ENCODE data around the gene AS3MT.
"Not testable (repeated sequence)": the region's sequence is repeated elsewhere in the genome, so short reads cannot be mapped to it uniquely, and the experiment has no call there.

AS3MT gene

GRCh38 chr10:102869258-102870198 lies at the start of gene AS3MT:
Gene AS3MT (plus strand): TSS chr10:102869470. CDS start chr10:102869593, 123 bp downstream.
- no peaks in the 10 kb centered on the region for H3F3A ChIP-seq (ENCODE audit: low read depth)
- H3K9me2 ChIP-seq (replicated peaks; ENCODE audit: low read depth, low read length): no peaks in the 10 kb centered on the region
- no peaks in the 10 kb centered on the region for H4K20me1 ChIP-seq (ENCODE audit: insufficient read depth, low read length, poor library complexity, severe bottlenecking)
- no peaks in the 10 kb centered on the region for H3K4me1 ChIP-seq (ENCODE audit: insufficient read depth, low read length, poor library complexity, severe bottlenecking)
- H3K4me3 ChIP-seq (ENCODE audit: low read length, poor library complexity, severe bottlenecking): peak within 1 kb of the TSS; percentile 40
- no peaks in the 10 kb centered on the region for H3K27me3 ChIP-seq (ENCODE audit: insufficient read depth, low read length, poor library complexity, severe bottlenecking)
- TF ChIP-seq, protein P1, sequence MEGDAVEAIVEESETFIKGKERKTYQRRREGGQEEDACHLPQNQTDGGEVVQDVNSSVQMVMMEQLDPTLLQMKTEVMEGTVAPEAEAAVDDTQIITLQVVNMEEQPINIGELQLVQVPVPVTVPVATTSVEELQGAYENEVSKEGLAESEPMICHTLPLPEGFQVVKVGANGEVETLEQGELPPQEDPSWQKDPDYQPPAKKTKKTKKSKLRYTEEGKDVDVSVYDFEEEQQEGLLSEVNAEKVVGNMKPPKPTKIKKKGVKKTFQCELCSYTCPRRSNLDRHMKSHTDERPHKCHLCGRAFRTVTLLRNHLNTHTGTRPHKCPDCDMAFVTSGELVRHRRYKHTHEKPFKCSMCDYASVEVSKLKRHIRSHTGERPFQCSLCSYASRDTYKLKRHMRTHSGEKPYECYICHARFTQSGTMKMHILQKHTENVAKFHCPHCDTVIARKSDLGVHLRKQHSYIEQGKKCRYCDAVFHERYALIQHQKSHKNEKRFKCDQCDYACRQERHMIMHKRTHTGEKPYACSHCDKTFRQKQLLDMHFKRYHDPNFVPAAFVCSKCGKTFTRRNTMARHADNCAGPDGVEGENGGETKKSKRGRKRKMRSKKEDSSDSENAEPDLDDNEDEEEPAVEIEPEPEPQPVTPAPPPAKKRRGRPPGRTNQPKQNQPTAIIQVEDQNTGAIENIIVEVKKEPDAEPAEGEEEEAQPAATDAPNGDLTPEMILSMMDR (conservative IDR thresholded peaks at IDR 0.05; ENCODE audit: low read length): no peak
- no peak for TF ChIP-seq EZH2phosphoT487 (IDR thresholded peaks at IDR 0.05; ENCODE audit: borderline replicate concordance)
- no peak within 1 kb of the TSS for H3K9ac ChIP-seq (ENCODE audit: low read depth, low read length, poor library complexity, severe bottlenecking)
- H3K4me2 ChIP-seq (ENCODE audit: low read depth, low read length, poor library complexity, severe bottlenecking): peak within 1 kb of the TSS; percentile 46
- H3K9me3 ChIP-seq (ENCODE audit: insufficient read depth, low read depth, low read length): no peaks in the 10 kb centered on the region
- H2AFZ ChIP-seq (ENCODE audit: low read length): no peak within 1 kb of the TSS
- H3K36me3 ChIP-seq (ENCODE audit: insufficient read depth, low read length): no peaks in the 10 kb centered on the region
- H3K79me2 ChIP-seq (ENCODE audit: insufficient read depth, low read length): no peaks in the 10 kb centered on the region

- H3K4me1 ChIP-seq (ENCODE audit: insufficient read depth, low read length, poor library complexity, severe bottlenecking); H3F3A ChIP-seq (ENCODE audit: low read depth); H3K27me3 ChIP-seq (ENCODE audit: insufficient read depth, low read length, poor library complexity, severe bottlenecking); H3K79me2 ChIP-seq (ENCODE audit: insufficient read depth, low read length); H3K9ac ChIP-seq (ENCODE audit: low read depth, low read length, poor library complexity, severe bottlenecking); H3K4me2 ChIP-seq (ENCODE audit: low read depth, low read length, poor library complexity, severe bottlenecking); H3K36me3 ChIP-seq (ENCODE audit: insufficient read depth, low read length); H3K9me3 ChIP-seq (ENCODE audit: insufficient read depth, low read depth, low read length); H4K20me1 ChIP-seq (ENCODE audit: insufficient read depth, low read length, poor library complexity, severe bottlenecking); H3K4me3 ChIP-seq (ENCODE audit: low read length, poor library complexity, severe bottlenecking); H2AFZ ChIP-seq (ENCODE audit: low read length); H3K9me2 ChIP-seq (replicated peaks; ENCODE audit: low read depth, low read length): not testable (repeated sequence)
Observed at GRCh38 chr10:102820008-102820407, 49.3 kb upstream of the AS3MT start.

DNA sequence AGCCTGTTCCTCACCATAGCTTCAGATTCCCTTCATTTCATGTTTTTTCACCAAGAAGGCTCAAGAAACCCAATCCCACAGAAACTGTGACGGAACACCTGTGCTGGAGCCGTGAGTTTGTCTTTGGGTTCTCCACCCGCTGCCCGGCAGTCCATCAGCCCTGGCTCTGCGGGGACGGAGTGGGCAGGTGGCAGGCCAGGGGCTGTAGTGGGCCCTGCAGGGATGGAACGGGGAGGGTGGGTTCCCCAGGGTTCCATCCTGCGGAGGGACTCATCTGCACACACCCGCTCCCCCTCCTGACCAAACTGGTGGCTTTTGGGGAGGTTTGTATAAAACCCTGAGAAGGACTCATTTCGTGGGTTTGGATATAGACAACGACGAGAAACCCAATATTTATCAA lies 47.0 kb upstream of the AS3MT start:
- no peak overlapping the region for H3K9ac ChIP-seq (ENCODE audit: low read depth, low read length, poor library complexity, severe bottlenecking)
- no peaks in the 10 kb centered on the region for H3F3A ChIP-seq (ENCODE audit: low read depth)
- H3K79me2 ChIP-seq (ENCODE audit: insufficient read depth, low read length): no peaks in the 10 kb centered on the region
- no peak overlapping the region for H2AFZ ChIP-seq (ENCODE audit: low read length)
- no peak overlapping the region for H3K4me2 ChIP-seq (ENCODE audit: low read depth, low read length, poor library complexity, severe bottlenecking)
- no peaks in the 10 kb centered on the region for H4K20me1 ChIP-seq (ENCODE audit: insufficient read depth, low read length, poor library complexity, severe bottlenecking)
- no peaks in the 10 kb centered on the region for H3K9me3 ChIP-seq (ENCODE audit: insufficient read depth, low read depth, low read length)
- H3K36me3 ChIP-seq (ENCODE audit: insufficient read depth, low read length): no peaks in the 10 kb centered on the region
- H3K4me3 ChIP-seq (ENCODE audit: low read length, poor library complexity, severe bottlenecking): no peak overlapping the region
- H3K4me1 ChIP-seq (ENCODE audit: insufficient read depth, low read length, poor library complexity, severe bottlenecking): no peaks in the 10 kb centered on the region
- TF ChIP-seq EZH2phosphoT487 (IDR thresholded peaks at IDR 0.05; ENCODE audit: borderline replicate concordance): no peak
- TF ChIP-seq, protein P1 (conservative IDR thresholded peaks at IDR 0.05; ENCODE audit: low read length): no peak
- H3K27me3 ChIP-seq (ENCODE audit: insufficient read depth, low read length, poor library complexity, severe bottlenecking): no peaks in the 10 kb centered on the region
- no peaks in the 10 kb centered on the region for H3K9me2 ChIP-seq (replicated peaks; ENCODE audit: low read depth, low read length)
